ENCODE measurements around the gene APOL3.

GRCh38 chr22:36160499-36160942 lies at the start of gene APOL3:
- TF ChIP-seq CTCF (IDR thresholded peaks at IDR 0.05), result no peak
- no peak for TF ChIP-seq EP300 (IDR thresholded peaks at IDR 0.05)

Measured in ovary (tissue), 3 donors.